Stimulated activated memory B cell treated with anti-CD40 and anti-IgM and Interleukin-4, amounts not matched to agents 10 μg/mL and 1 μg/mL and 100 μg/mL, for 72 hours (primary cell): ENCODE data around the gene EN1.

Experiments
- ATAC-seq: fragments of 150-1000 bp; cut with Tn5 transposase; 2 replicates; pipeline ENCODE4 v1.10.0; 2021
- H3K27ac Mint-ChIP-seq: one replicate; pipeline ENCODE4 v1.8.0; 2022; ENCODE audit warnings: mild to moderate bottlenecking, mixed read lengths
- H3K27me3 Mint-ChIP-seq: one replicate; pipeline ENCODE4 v1.8.0; 2022; ENCODE audit warnings: mixed read lengths
- H3K36me3 Mint-ChIP-seq: one replicate; pipeline ENCODE4 v1.8.0; 2022; ENCODE audit warnings: mixed read lengths
- H3K4me1 Mint-ChIP-seq: one replicate; pipeline ENCODE4 v1.8.0; 2022; ENCODE audit warnings: mixed read lengths
- H3K4me3 Mint-ChIP-seq: one replicate; pipeline ENCODE4 v1.8.0; 2022; ENCODE audit warnings: mild to moderate bottlenecking, moderate library complexity, mixed read lengths
- H3K9me3 Mint-ChIP-seq: one replicate; pipeline ENCODE4 v1.8.0; 2022; ENCODE audit warnings: mixed read lengths

EN1 gene

GRCh38 chr2:118806797-118807667, 40.4 kb downstream of the EN1 start:
- no peak for ATAC-seq
- Mint-ChIP-seq H3K27me3 (peaks cover 44% of the 10 kb centered on the region), H3K4me1 (peaks cover 11% of the 10 kb centered on the region), H3K27ac (no peak overlapping the region), H3K36me3 (no peaks in the 10 kb centered on the region), H3K4me3 (no peak overlapping the region), H3K9me3 (no peaks in the 10 kb centered on the region)

- Mint-ChIP-seq H3K4me3 (no peak overlapping the region), H3K27me3 (peaks cover 41% of the 10 kb centered on the region), H3K4me1 (peaks cover 11% of the 10 kb centered on the region), H3K27ac (no peak overlapping the region), H3K36me3 (no peaks in the 10 kb centered on the region), H3K9me3 (no peaks in the 10 kb centered on the region)
- ATAC-seq: no peak
Measured at GRCh38 chr2:118805064-118805690, 42.3 kb downstream of the EN1 start.

GRCh38 chr2:118803012-118803411, 44.4 kb downstream of the EN1 start:
- H3K4me3 Mint-ChIP-seq: no peak overlapping the region
- H3K9me3 Mint-ChIP-seq: no peaks in the 10 kb centered on the region
- peaks cover 3% of the 10 kb centered on the region for H3K4me1 Mint-ChIP-seq
- H3K36me3 Mint-ChIP-seq: no peaks in the 10 kb centered on the region
- ATAC-seq: no peak
- peaks cover 23% of the 10 kb centered on the region for H3K27me3 Mint-ChIP-seq
- H3K27ac Mint-ChIP-seq: no peak overlapping the region

- H3K4me3 Mint-ChIP-seq: no peak overlapping the region
- no peak overlapping the region for H3K27ac Mint-ChIP-seq
- H3K27me3 Mint-ChIP-seq: peaks cover 16% of the 10 kb centered on the region
- no peaks in the 10 kb centered on the region for H3K4me1 Mint-ChIP-seq
- no peak for ATAC-seq
- no peaks in the 10 kb centered on the region for H3K36me3 Mint-ChIP-seq
- H3K9me3 Mint-ChIP-seq: no peaks in the 10 kb centered on the region
Measured at GRCh38 chr2:118801151-118801550, 46.3 kb downstream of the EN1 start.

- ATAC-seq: no peak
- no peak overlapping the region for H3K4me3 Mint-ChIP-seq
Measured at GRCh38 chr2:118800736-118801135, 46.7 kb downstream of the EN1 start.

GRCh38 chr2:118794546-118794945, 52.9 kb downstream of the EN1 start:
- no peaks in the 10 kb centered on the region for H3K4me1 Mint-ChIP-seq
- H3K36me3 Mint-ChIP-seq: no peaks in the 10 kb centered on the region
- H3K27me3 Mint-ChIP-seq: peaks cover 45% of the 10 kb centered on the region
- no peak for ATAC-seq
- H3K27ac Mint-ChIP-seq: no peak overlapping the region
- H3K4me3 Mint-ChIP-seq: no peak overlapping the region
- no peaks in the 10 kb centered on the region for H3K9me3 Mint-ChIP-seq

More at GRCh38 chr2:118800736-118801135, 46.7 kb downstream of the EN1 start:
- Mint-ChIP-seq H3K36me3 (no peaks in the 10 kb centered on the region), H3K4me1 (no peaks in the 10 kb centered on the region), H3K27ac (no peak overlapping the region), H3K27me3 (peaks cover 13% of the 10 kb centered on the region), H3K9me3 (no peaks in the 10 kb centered on the region)
